ENCODE measurements around the gene TSHZ2. TPM values are rescaled to one million over a fixed set of nuclear protein-coding genes. Genes with fewer than 3 reads are reported as not detected.
A peak's percentile ranks its signal among the peaks of the same experiment; 100 is the strongest.

TSHZ2 gene
- total RNA-seq, 2 donors from 2014 or later: 3.3 to 6.2 TPM

GRCh38 chr20:53076668-53077067, 104.5 kb downstream of the TSHZ2 start:
- no peaks in the 10 kb centered on the region for H3K4me1 ChIP-seq
- no peaks in the 10 kb centered on the region for H3K9me3 ChIP-seq
- H3K4me3 ChIP-seq: no peak overlapping the region
- H3K27me3 ChIP-seq: no peaks in the 10 kb centered on the region
- no peak for TF ChIP-seq CTCF (IDR thresholded peaks at IDR 0.05)
- no peak for DNase-seq (ENCODE audit: low spot score)
- no peaks in the 10 kb centered on the region for H3K36me3 ChIP-seq
- peak overlapping the region in 1 of 2 donors; percentile 24 for H3K27ac ChIP-seq

- no peak for DNase-seq (ENCODE audit: low spot score)
- H3K4me1 ChIP-seq: no peaks in the 10 kb centered on the region
- H3K27ac ChIP-seq: peak overlapping the region in 1 of 2 donors; percentile 49
- H3K36me3 ChIP-seq: no peaks in the 10 kb centered on the region
- H3K4me3 ChIP-seq: no peak overlapping the region
- no peak for TF ChIP-seq CTCF (IDR thresholded peaks at IDR 0.05)
- no peaks in the 10 kb centered on the region for H3K9me3 ChIP-seq
- no peaks in the 10 kb centered on the region for H3K27me3 ChIP-seq
Measured at GRCh38 chr20:53077373-53078205, 105.4 kb downstream of the TSHZ2 start.

- no peaks in the 10 kb centered on the region for H3K27me3 ChIP-seq
- no peaks in the 10 kb centered on the region for H3K9me3 ChIP-seq
- H3K27ac ChIP-seq: peak overlapping the region in 1 of 2 donors; percentile 49
- no peak overlapping the region for H3K4me3 ChIP-seq
- no peak for TF ChIP-seq CTCF (IDR thresholded peaks at IDR 0.05)
- no peaks in the 10 kb centered on the region for H3K4me1 ChIP-seq
- DNase-seq (ENCODE audit: low spot score): no peak
- no peaks in the 10 kb centered on the region for H3K36me3 ChIP-seq
Measured at GRCh38 chr20:53078761-53079160, 106.6 kb downstream of the TSHZ2 start.

GRCh38 chr20:53079261-53079691, 107.1 kb downstream of the TSHZ2 start:
- Histone ChIP-seq H3K36me3 (no peaks in the 10 kb centered on the region), H3K4me3 (no peak overlapping the region), H3K27me3 (no peaks in the 10 kb centered on the region), H3K4me1 (no peaks in the 10 kb centered on the region), H3K27ac (peak overlapping the region in 1 of 2 donors; percentile 49), H3K9me3 (no peaks in the 10 kb centered on the region)
- no peak for DNase-seq (ENCODE audit: low spot score)
- no peak for TF ChIP-seq CTCF (IDR thresholded peaks at IDR 0.05)

- no peak overlapping the region for H3K4me3 ChIP-seq
- H3K4me1 ChIP-seq: no peaks in the 10 kb centered on the region
- H3K36me3 ChIP-seq: no peaks in the 10 kb centered on the region
- no peak for TF ChIP-seq CTCF (IDR thresholded peaks at IDR 0.05)
- no peaks in the 10 kb centered on the region for H3K9me3 ChIP-seq
- H3K27ac ChIP-seq: peak overlapping the region in 1 of 2 donors; percentile 17
- H3K27me3 ChIP-seq: no peaks in the 10 kb centered on the region
- DNase-seq (ENCODE audit: low spot score): no peak
Measured at GRCh38 chr20:53079828-53080686, 107.9 kb downstream of the TSHZ2 start.
